K562 (cell line): ENCODE data around the gene LRRC10. TPM values are rescaled to one million over a fixed set of nuclear protein-coding genes. Genes with fewer than 3 reads are reported as not detected.

Experiments used
- ARID3A ChIP-seq: IDR thresholded peaks from 2 replicates; pipeline ENCODE4 v1.6.1; 2012; ENCODE audit warnings: low read depth, low read length, improper control_type of control experiment, borderline replicate concordance
- CREB5 ChIP-seq: fragments of 250-450 bp; sonication (Bioruptor Pico); IDR thresholded peaks from 2 replicates; pipeline ENCODE4 v1.5.0; 2020; ENCODE audit warnings: mild to moderate bottlenecking
- E2F5 ChIP-seq: sonication (generic); formaldehyde crosslinking; IDR thresholded peaks from 2 replicates; pipeline ENCODE4 v1.8.0; 2022; ENCODE audit warnings: mild to moderate bottlenecking, missing genetic modification reagents
- ETV5 ChIP-seq: sonication (generic); formaldehyde crosslinking; IDR thresholded peaks from 2 replicates; pipeline ENCODE4 v1.4.0; 2020; ENCODE audit warnings: low read depth, mild to moderate bottlenecking, missing genetic modification reagents
- FOXK2 ChIP-seq, 2 experiments: fragments of 450-650 bp; IDR thresholded peaks in 1 of 2; conservative IDR thresholded peaks in 1 of 2; 2 replicates each; pipeline ENCODE4 v1.6.1; 2016; ENCODE audit warnings: low read depth in 2 of 2, mild to moderate bottlenecking in 1 of 2
- MITF ChIP-seq: IDR thresholded peaks from 2 replicates; pipeline ENCODE4 v1.6.1; 2014; ENCODE audit warnings: antibody characterized with exemption
- MTF1 ChIP-seq: fragments of 250-450 bp; sonication (Bioruptor Pico); IDR thresholded peaks from 2 replicates; pipeline ENCODE4 v1.9.0; 2021; ENCODE audit warnings: moderate library complexity, mild to moderate bottlenecking, inconsistent platforms, borderline replicate concordance
- PHF20 ChIP-seq: fragments of 450-650 bp; IDR thresholded peaks from 2 replicates; pipeline ENCODE4 v1.6.1; 2018; ENCODE audit not compliant: partially characterized antibody
- RBBP5 ChIP-seq: fragments of 200-600 bp; sonication (generic); IDR thresholded peaks from 2 replicates; pipeline ENCODE4 v1.6.1; 2012; ENCODE audit warnings: borderline replicate concordance, mild to moderate bottlenecking, low read length, control low read depth, inconsistent platforms; ENCODE audit not compliant: insufficient read depth, poor library complexity, severe bottlenecking
- SRSF9 ChIP-seq: fragments of 200-400 bp; formaldehyde crosslinking; IDR thresholded peaks from 2 replicates; pipeline ENCODE4 v1.6.1; 2017; ENCODE audit warnings: low read depth, low read length, borderline replicate concordance
- THAP7 ChIP-seq: fragments of 250-450 bp; sonication (Bioruptor Pico); IDR thresholded peaks from 2 replicates; pipeline ENCODE4 v1.5.0; 2021
- ZMIZ1 ChIP-seq, 2 experiments: fragments of 150-350 bp in 1 of 2; IDR thresholded peaks; 2 replicates each; pipeline ENCODE4 v1.6.1; 2012 to 2016; ENCODE audit warnings: low read depth in 2 of 2, low read length in 2 of 2, mild to moderate bottlenecking in 1 of 2, moderate library complexity in 1 of 2
- ZNF449 ChIP-seq: fragments of 250-450 bp; sonication (Bioruptor Pico); IDR thresholded peaks from 2 replicates; pipeline ENCODE4 v1.8.0; 2022; ENCODE audit warnings: moderate library complexity, mild to moderate bottlenecking, inconsistent platforms
- polyA plus RNA-seq, 8 experiments: library from polyadenylated mRNA; depleted of rRNA in 4 of 8; stranded (reverse) in 5 of 8; unstranded in 3 of 8; fragments of >200 nt; fragmentation: Nextera tagmentation in 2 of 8; fragmentation: Illumina TruSeq in 1 of 8; extraction: Ambion mirVana in 2 of 8; extraction: Trizol in 1 of 8; gene quantifications; 2 replicates each; pipeline versions ENCODE4 v1.2.1 to v1.2.3, GENCODE V29; 2011 to 2014; ENCODE audit warnings: inconsistent platforms in 1 of 8, missing spikeins in 1 of 8
- total RNA-seq, 7 experiments: library from RNA; depleted of rRNA in 6 of 7; stranded (reverse); fragments of >200 nt in 6 of 7; fragmentation: Illumina TruSeq in 2 of 7; extraction: Trizol in 2 of 7; gene quantifications; 2 replicates each; pipeline versions ENCODE4 v1.2.1 to v1.2.3, GENCODE V29; 2011 to 2021; ENCODE audit warnings: low replicate concordance in 1 of 7

The LRRC10 gene
- total and polyA plus RNA-seq, 9 of the 15 experiments (the other 6 are each of a cell fraction or from before 2014, with no cell fraction given) = 0.09 TPM; not detected in 8

- TF ChIP-seq CREB5 (no peak), ETV5 (CRISPR knock-in tag) (peak; percentile 87), MITF (no peak), THAP7 (CRISPR knock-in tag) (no peak), ZNF449 (CRISPR knock-in tag) (no peak), MTF1 (CRISPR knock-in tag) (no peak), E2F5 (CRISPR knock-in tag) (peak; percentile 93), RBBP5 (peak; percentile 92), FOXK2 (conservative IDR thresholded peaks at IDR 0.05 in 1 of 2, IDR thresholded peaks at IDR 0.05 in 1 of 2; ENCODE audit: low read depth in 2 of 2) (peak; percentile 72 to 84; a peak in 3 of 4 replicates), ZMIZ1 (IDR thresholded peaks at IDR 0.05; ENCODE audit: low read depth in 2 of 2, low read length in 2 of 2) (peak in 1 of 2 experiments; percentile 32; a peak in 1 of 4 replicates), ARID3A (no peak), SRSF9 (no peak), PHF20 (peak; percentile 90)
These were observed 25.3 kb downstream of the LRRC10 start, which contains the start of gene CCT2 (continued) for GRCh38 chr12:69585189-69586062.
